Cardiac muscle cell (in vitro differentiated cells and primary cell): ENCODE measurements around the gene FAM111A. TPM values are rescaled to one million over a fixed set of nuclear protein-coding genes. Genes with fewer than 3 reads are reported as not detected.
"Not testable (repeated sequence)": the region's sequence is repeated elsewhere in the genome, so short reads cannot be mapped to it uniquely, and the experiment has no call there.

Source experiments
- DNase-seq, 2 donors: peaks; one replicate each; pipeline versions ENCODE4 v3.0.0 to v3.0.0-alpha.2; 2010 to 2017; ENCODE audit warnings: low read depth in 1 of 2, low spot score in 1 of 2
- H3K27ac ChIP-seq: fragments of 200-600 bp; sonication (generic); 2 replicates; pipeline ENCODE4 v1.5.1; 2016
- H3K27me3 ChIP-seq: fragments of 200-600 bp; sonication (generic); 2 replicates; pipeline ENCODE4 v1.6.0; 2016; ENCODE audit warnings: control low read depth
- H3K36me3 ChIP-seq: fragments of 200-600 bp; sonication (generic); 2 replicates; pipeline ENCODE4 v1.5.1; 2016; ENCODE audit warnings: control low read depth
- H3K4me1 ChIP-seq: fragments of 200-600 bp; sonication (generic); 2 replicates; pipeline ENCODE4 v1.8.1; 2017; ENCODE audit warnings: low read depth, mild to moderate bottlenecking, mixed run types
- H3K4me3 ChIP-seq: fragments of 200-600 bp; sonication (generic); 2 replicates; pipeline ENCODE4 v1.5.1; 2016; ENCODE audit warnings: mild to moderate bottlenecking
- H3K9me3 ChIP-seq: fragments of 200-600 bp; sonication (generic); 2 replicates; pipeline ENCODE4 v1.5.1; 2017; ENCODE audit warnings: low read depth, mild to moderate bottlenecking, control low read depth
- CTCF ChIP-seq: IDR thresholded peaks from 2 replicates; pipeline ENCODE4 v1.5.1; 2012; ENCODE audit warnings: low read depth, mild to moderate bottlenecking, low read length
- polyA plus RNA-seq: library from polyadenylated mRNA; unstranded; fragments of >200 nt; fragmentation: Nextera tagmentation; extraction: Ambion mirVana; gene quantifications from 2 replicates; pipeline ENCODE4 v1.2.1, GENCODE V29; 2016
- total RNA-seq: library from RNA; depleted of rRNA; stranded (reverse); fragments of >200 nt; gene quantifications from 2 replicates; pipeline ENCODE4 v1.2.3, GENCODE V29; 2016

Gene FAM111A
- total and polyA plus RNA-seq, 2 experiments from 2014 or later: 1.5 to 6.5 TPM

GRCh38 chr11:59106363-59107336 lies 36.0 kb upstream of the FAM111A start, which contains the start of gene FAM111B:
FAM111B (plus strand) TSS chr11:59107237; CDS start chr11:59109626, 2,389 bp downstream.
- H3K4me3 ChIP-seq: peak within 1 kb of the TSS; percentile 31
- no peaks in the 10 kb centered on the region for H3K4me1 ChIP-seq
- TF ChIP-seq CTCF: no peak
- no peaks in the 10 kb centered on the region for H3K36me3 ChIP-seq
- H3K27ac ChIP-seq: no peak within 1 kb of the TSS
- peaks cover 31% of the 10 kb centered on the region for H3K27me3 ChIP-seq
- peak; percentile 77 to 91 for DNase-seq
- no peaks in the 10 kb centered on the region for H3K9me3 ChIP-seq

- not testable (repeated sequence) for H3K9me3 ChIP-seq, DNase-seq, H3K27ac ChIP-seq, H3K36me3 ChIP-seq, H3K4me1 ChIP-seq
- peak overlapping the region; percentile 31 for H3K4me3 ChIP-seq
- H3K27me3 ChIP-seq: peaks cover 21% of the 10 kb centered on the region
Observed at GRCh38 chr11:59107721-59108120, 34.9 kb upstream of the FAM111A start.

- no peaks in the 10 kb centered on the region for H3K36me3 ChIP-seq
- H3K9me3 ChIP-seq: no peaks in the 10 kb centered on the region
- H3K27ac ChIP-seq: no peak overlapping the region
- no peaks in the 10 kb centered on the region for H3K4me1 ChIP-seq
- no peak for TF ChIP-seq CTCF
- DNase-seq: no peak
- H3K27me3 ChIP-seq: no peaks in the 10 kb centered on the region
- no peak overlapping the region for H3K4me3 ChIP-seq
Observed at GRCh38 chr11:59112494-59112893, 30.2 kb upstream of the FAM111A start.

- Histone ChIP-seq H3K27ac (no peak overlapping the region), H3K4me3 (no peak overlapping the region), H3K36me3 (no peaks in the 10 kb centered on the region), H3K27me3 (no peaks in the 10 kb centered on the region), H3K4me1 (no peaks in the 10 kb centered on the region), H3K9me3 (no peaks in the 10 kb centered on the region)
- no peak for DNase-seq
- no peak for TF ChIP-seq CTCF
Observed at GRCh38 chr11:59114344-59114743, 28.3 kb upstream of the FAM111A start.

- TF ChIP-seq CTCF: no peak
- no peaks in the 10 kb centered on the region for H3K27me3 ChIP-seq
Observed at GRCh38 chr11:59115553-59115952, 27.1 kb upstream of the FAM111A start.

GRCh38 chr11:59117774-59118173 lies 24.9 kb upstream of the FAM111A start:
- TF ChIP-seq CTCF: no peak
- DNase-seq: no peak
- Histone ChIP-seq H3K27me3 (no peaks in the 10 kb centered on the region), H3K4me3 (no peak overlapping the region), H3K9me3 (no peaks in the 10 kb centered on the region), H3K36me3 (no peaks in the 10 kb centered on the region), H3K4me1 (no peaks in the 10 kb centered on the region), H3K27ac (no peak overlapping the region)

More at GRCh38 chr11:59115553-59115952, 27.1 kb upstream of the FAM111A start:
- no peaks in the 10 kb centered on the region for H3K4me1 ChIP-seq
- no peak overlapping the region for H3K27ac ChIP-seq
- DNase-seq: no peak
- H3K4me3 ChIP-seq: no peak overlapping the region
- H3K36me3 ChIP-seq: no peaks in the 10 kb centered on the region
- H3K9me3 ChIP-seq: no peaks in the 10 kb centered on the region
